Endometrial microvascular endothelial cells (primary cell): ENCODE data around the gene SBNO2. TPM values are rescaled to one million over a fixed set of nuclear protein-coding genes. Genes with fewer than 3 reads are reported as not detected.

Experiments used
- in situ Hi-C: cut with HindIII; loops from 2 replicates; pipeline ENCODE4 v1.10.0; 2017; ENCODE audit warnings: low sequenced_read_pairs, low pct_unique_long_range_greater_than_20kb; ENCODE audit errors: inconsistent ontology term
- total RNA-seq: library from RNA; depleted of rRNA; stranded (reverse); fragments of >200 nt; gene quantifications from one replicate; pipeline ENCODE4 v1.2.3, GENCODE V29; 2015; ENCODE audit errors: inconsistent ontology term

Gene SBNO2
- total RNA-seq, 1 donor from 2014 or later: 33.0 TPM

DNA sequence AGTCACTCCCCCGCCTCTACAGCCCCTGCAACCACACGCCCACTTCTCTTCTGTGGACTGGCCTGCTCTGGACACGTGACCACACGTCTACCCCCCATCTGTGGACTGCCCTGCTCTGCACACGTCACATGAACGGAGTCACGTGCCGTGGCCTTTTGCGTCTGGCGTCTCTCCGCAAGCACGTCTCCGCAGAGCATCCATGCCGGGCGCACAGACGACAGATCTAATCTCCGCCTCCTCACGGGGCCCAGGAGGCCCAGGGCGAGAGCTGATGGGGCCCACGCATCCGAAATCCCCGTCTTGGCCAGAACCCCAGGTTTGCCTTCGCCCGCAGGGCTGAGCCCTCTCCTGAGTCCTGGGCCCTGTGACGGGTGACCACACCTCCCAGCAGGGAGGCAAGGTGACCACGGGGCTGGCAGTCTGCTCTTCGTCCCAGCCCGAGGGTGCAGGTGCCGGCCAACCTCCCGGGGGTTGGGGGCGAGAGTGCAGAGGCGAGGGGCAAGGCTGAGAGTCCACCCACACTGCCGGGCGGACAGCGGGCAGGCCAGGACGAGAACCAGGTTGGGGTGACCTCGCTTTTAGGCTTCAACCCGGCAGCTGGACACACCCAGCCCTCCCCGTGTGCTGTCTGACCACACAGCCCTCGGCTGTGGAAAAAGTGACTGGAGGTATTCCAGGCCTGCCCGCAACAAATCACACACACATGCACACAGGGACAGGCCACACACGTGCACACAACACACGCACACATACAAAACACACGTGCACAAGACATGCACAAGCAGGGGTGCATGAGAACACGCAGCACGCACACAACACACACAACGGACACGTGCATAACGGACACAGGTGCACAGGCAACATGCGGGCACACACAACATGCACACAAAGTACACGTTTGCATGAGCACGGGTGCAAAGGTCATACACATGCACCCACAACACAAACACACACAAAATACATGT lies 3.9 kb downstream of the SBNO2 start:
- in situ Hi-C loops: no loop called here

DNA sequence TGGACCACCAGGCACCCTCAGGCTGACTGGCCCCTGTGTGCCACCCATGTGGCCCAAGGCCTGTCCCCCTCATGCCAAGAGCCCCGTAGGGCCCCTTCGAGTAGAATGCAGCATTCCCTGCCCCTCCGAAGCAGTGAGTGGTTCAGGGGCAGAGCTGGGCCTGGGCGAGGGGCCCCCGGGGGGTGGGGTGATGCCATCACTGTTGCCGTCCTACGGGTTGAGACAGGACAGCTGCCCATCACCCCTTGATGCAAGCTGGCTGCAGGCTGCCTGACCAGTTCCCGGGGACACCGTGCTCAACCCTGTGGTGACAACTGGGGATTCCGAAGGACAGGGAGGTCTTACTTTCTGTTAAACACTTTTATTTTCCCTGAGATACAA lies 4.7 kb downstream of the SBNO2 start:
- in situ Hi-C loops: no loop called here

DNA sequence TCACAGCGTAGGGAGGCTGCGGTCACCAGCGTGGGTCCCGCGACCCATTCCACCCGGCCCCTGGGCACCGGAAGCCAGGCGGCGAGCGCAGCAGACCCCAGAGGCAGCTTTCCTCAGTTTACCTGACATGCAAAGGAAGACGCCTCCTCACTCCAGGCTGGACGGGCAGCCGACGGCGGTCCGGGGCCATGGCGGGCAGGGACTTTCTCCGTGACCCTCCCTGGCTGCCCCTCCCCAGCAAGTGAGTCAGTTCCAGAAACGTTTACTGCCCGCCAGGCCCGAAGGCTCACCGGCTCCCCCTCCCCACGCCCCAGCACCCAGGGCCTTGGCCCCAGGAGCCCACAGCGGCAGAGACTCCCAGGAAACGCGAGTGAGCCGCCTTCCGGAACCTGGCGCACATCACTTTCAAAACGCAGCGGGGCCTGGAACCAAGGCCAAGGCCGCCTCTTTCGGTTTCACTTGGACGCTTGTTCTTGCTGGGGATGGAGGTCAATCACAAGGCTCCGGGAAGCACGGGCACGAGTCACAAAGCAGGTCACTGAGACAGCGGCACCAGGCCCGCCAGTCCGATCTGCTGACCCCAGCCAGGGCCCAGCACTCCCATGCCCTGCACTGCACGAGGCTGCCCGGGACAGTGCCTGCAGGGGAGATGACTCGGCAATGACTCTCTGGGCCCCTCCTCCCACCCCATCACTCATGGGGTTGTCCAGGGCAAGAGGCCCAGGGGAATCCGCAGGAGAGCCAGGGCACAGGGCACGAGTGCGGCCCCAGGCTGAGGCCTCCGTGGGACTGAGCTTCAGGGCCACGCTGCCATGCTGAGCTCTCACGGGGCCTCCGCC lies 5.3 kb downstream of the SBNO2 start:
- in situ Hi-C loops: no loop called here

DNA sequence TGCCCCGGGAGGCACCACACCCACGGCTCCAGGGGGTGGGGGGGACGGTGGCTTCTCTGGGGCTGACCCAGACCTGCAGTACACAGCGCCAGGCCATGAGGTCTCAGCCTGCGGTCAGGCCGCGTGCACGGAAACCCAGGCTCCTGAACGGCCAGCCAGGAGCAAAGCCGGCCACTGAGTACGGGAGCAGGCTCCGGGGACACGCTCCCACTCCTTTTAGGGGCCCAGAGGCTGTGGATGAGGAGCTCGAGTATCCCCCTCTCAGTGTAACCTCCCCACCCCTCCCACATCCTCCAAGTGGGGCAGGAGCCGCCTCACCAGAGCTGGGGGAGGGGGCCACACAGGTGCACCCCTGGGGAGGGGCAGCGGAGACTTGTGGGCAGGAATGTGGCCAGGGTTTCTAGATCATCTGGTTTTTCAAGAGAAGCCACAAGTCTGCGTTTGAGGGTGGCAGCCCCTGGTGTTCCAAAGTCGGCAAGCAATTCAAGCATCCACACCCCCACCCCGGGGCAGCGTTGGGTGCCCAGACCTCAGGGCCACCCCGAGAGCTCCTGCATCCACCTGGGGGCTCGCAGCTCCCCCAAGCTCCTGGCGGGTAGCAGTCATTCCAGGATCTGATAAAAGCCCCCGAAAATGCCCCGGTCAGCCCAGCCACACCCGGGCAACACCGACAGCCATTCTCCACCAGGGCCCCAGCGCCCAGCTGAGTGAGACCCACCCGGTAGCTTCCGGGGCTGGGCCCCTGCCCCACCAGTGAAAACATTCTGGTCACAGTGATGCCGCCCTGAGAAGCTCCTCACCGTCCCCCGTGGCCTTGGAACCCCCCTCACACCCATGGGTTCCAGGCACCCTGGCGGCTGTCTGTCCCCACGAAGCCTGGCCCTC lies 6.1 kb downstream of the SBNO2 start:
- in situ Hi-C loops: no loop called here

DNA sequence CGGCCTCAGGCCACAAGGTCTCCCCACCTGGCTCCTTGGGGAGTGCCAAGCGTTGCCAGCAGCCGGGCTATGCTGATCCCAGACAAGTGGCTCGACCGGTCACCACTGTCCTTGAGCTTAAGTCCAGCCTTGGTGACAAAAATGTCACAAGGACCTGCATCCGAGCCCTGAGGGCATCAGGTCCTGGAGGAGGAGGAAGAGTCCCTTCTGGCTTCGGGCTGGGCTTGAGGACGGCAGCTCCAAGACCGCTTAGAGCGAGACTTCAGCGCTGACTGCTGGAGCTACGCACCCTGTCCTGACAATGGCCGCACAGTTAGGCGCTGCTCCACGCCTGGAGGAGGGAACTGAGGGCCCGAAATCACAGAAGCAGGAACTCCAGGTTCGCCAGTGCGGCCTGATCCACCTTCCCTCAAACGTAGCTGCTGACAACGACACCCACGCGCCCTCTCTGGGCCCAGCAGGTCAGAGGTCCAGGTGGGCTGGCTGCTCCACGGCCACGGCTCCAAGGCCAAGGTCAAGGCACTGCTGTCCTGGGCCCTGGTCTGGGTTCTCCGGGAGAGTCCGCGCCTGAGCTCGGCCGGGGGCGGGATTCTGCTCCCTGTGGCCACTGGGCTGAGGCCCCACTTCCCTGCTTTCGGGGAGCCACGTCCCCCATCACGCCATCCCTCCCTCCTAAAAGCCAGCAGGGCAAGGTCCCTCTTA lies 7.0 kb downstream of the SBNO2 start:
- in situ Hi-C loops: no loop called here

DNA sequence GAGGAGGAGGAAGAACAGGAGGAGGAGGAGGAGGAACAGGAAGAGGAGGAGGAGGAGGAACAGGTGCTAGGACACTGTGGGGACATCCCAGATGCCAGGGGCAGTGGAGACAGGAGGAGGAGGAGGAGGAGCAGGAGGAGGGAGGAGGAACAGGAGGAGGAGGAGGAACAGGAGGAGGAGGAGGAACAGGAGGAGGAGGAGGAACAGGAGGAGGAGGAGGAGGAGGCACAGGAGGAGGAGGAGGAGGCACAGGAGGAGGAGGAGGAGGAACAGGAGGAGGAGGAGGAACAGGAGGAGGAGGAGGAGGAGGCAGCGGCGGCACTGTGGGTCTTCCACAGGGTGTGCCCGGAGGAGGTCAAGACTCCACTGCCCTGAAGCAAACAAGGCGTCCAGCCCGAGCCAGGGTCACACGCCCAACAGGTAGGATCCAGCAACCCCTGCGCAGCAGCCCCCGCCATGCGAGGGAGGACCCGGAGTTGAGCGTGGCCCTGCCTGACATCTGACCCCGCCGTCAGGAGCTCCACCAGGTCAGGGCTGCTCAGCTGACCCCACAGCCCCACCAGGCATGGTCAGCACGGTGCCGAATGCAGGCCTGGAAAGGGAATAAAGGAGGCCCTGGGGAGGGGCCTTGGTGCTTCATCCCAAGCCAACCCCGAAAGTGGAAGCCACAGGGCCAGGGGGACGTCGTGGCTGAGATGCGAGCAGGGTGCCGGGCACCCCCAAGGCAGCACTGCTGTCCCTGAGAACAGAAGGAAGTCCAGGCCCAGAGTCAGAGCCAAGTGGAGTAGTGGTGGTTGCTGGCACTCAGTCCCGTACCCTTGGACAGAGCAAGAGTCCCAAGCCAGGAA lies 9.2 kb downstream of the SBNO2 start:
- in situ Hi-C loops: no loop called here

DNA sequence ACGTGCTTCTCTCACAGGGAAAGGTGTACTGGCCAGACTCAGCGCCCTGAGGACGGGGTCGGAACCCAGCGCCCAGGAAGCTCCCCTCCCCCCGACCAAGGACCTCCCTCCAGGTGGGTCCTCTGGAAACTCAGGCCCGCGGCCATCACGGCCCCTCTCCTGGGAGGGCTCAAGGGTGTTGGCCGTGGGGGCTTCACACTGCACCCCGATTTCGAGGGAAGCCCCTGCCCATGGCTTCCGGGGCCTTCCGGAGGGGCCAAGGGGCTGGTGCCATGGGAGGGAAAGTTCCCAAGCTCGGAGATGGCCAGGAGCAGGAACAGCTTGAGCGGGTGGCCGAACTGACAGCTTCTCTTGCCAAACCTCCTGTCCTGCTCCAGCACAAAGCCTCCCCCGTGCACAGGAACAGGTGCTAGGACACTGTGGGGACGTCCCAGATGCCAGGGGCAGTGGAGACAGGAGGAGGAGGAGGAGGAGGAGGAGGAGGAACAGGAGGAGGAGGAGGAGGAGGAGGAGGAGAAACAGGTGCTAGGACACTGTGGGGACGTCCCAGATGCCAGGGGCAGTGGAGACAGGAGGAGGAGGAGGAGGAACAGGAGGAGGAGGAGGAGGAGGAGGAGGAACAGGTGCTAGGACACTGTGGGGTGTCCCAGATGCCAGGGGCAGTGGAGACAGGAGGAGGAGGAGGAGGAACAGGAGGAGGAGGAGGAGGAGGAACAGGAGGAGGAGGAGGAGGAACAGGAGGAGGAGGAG lies 10.0 kb downstream of the SBNO2 start:
- in situ Hi-C loops: no loop called here

DNA sequence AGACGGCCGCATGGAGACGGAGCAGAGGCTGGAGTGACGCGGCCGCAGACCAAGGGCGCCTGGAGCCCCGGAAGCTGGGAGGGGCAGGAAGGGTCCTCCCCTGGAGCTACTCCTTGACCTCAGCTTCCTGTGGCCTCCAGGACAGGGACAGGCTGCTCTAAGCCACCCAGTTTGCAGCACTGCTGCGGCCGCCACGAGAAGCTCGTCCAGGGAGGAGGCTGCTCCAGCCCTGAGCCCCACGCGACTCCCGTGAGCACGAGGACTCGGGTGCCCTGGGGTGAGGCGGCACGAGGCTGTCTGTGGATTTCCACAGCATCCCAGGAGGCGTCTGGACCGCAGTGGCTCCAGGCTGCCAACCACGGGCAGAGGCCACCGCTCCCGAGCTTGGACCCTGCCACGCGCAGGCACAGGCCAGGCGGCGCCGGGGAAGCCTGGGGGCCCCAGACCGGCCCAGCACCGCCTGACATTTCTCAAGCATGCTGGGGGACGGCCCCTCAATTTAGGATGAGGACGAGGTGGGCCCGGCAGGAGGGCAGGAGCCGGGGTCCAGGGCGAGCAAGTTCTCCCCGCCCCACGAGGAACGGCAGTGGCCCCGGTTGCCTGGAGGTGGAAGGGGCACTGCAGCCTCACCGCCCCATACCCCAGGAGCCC lies 10.7 kb downstream of the SBNO2 start:
- in situ Hi-C loops: no loop called here

DNA sequence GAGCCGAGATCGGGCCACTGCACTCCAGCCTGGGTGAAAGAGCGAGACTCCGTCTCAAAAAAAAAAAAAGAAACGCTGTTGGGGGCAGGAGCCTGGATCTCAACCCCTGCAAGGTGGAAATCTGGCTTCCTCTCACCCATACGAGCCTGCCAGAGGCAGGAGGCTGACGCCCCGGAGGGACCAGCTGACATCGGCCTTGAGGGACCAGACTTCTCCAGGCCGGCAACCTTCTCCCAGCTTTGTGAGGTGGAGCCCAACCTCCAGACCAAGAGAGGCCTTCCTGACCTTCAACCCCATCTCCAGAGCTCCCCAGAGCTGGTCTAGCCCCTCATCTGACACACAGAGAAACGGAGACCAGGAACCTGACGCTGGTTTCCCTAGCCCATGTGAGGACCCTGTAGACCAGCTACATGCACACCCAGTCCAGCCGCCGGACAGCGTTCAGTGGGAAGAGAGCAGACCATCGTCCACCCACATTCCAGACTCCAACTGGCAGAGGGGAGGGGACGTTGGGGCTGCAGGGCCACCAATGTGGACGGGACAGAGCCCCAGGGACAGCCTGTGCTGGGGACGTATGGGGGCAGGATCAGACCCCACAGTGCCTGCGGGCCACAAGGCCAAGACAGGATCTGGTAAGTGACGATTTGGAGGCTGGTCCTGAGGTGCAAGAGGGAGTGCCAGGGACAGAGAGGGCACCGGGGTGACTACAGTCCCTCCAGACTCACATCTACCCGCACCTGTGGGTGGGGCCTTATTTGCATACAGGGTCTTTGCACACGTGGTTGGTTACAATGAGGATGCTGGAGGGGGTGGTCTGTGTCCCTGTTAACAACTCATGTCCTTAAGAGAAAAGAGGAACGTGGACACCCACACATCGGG lies 11.4 kb downstream of the SBNO2 start:
- in situ Hi-C loops: no loop called here

DNA sequence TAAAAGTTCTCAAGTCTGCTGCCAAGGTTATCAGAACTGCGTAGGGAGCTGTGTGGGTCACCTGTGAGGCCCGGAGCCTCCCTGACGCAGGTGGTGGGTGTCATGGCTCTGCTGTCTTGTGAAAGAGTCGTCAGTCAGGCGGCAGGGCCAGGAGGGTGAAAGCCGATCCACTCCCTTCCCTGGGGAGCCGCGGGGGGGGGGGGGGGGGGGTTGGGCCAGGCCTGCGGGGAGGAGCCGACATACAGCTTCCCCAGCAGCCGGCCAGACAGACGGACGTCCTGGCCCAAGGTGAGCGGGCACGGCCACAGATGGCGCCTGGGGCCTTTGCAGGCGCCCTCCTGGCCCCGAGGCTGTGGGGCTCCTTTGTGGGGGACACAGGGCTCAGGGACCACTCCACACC lies 12.4 kb downstream of the SBNO2 start:
- in situ Hi-C loops: no loop called here

DNA sequence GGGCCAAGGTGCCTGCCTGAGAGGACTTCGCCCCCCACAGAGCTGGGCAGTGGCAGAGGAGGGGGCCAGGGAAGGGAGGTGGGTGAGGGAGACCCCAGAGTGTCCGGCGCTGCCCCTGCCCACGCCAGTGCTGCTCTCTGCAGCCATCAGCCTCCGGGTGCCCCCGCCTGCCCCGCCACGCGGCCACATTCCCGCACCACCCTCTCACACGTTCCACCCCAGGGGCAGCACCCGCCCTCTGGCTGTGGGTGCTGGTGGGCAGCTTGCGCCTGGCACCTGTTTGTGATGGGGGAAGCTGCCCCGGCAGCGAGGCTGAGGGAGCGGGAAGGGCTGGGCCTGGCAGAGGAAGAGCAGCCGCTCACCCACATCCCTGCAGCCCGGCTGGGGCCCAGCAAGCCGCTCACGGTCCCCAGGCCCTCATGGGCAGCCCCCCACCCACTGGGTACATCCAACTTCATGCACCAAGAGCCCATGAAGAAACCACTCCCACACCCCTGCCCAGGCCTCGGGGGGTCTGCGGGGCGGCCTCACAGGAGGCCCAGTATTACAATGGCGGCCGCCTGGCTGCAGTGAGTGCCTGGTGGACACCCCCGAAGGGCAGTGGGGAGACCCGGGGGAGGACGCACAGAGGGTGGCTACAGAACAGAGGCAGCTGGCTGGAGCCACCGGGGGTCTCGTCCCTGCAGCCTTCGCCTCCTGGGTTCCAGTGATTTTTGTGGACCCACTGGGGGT lies 14.0 kb downstream of the SBNO2 start:
- in situ Hi-C loops: no loop called here

DNA sequence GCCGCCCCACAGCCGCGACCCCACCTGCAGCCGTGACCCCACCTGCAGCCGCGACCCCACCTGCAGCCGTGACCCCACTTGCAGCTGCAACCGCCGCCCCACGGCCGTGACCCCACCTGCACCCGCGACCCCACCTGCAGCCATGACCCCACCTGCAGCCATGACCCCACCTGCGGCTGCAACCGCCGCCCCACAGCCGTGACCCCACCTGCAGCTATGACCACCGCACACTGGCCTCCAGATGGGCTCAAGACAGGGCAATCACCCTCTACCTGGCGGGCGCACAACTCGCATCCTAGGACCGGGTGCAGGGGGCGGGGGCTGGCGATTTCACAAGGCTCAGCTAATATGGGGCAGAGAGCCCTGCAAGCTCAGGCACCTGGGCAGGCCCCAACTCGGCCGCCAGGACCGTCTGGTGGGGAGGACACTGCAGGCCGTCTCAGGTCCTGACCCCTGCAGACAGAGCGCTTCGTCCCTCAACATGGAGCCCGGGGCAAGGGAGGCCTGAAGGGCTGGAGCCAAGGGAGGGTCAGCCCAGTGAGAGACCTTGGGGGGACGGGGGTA lies 15.1 kb downstream of the SBNO2 start:
- in situ Hi-C loops: no loop called here

DNA sequence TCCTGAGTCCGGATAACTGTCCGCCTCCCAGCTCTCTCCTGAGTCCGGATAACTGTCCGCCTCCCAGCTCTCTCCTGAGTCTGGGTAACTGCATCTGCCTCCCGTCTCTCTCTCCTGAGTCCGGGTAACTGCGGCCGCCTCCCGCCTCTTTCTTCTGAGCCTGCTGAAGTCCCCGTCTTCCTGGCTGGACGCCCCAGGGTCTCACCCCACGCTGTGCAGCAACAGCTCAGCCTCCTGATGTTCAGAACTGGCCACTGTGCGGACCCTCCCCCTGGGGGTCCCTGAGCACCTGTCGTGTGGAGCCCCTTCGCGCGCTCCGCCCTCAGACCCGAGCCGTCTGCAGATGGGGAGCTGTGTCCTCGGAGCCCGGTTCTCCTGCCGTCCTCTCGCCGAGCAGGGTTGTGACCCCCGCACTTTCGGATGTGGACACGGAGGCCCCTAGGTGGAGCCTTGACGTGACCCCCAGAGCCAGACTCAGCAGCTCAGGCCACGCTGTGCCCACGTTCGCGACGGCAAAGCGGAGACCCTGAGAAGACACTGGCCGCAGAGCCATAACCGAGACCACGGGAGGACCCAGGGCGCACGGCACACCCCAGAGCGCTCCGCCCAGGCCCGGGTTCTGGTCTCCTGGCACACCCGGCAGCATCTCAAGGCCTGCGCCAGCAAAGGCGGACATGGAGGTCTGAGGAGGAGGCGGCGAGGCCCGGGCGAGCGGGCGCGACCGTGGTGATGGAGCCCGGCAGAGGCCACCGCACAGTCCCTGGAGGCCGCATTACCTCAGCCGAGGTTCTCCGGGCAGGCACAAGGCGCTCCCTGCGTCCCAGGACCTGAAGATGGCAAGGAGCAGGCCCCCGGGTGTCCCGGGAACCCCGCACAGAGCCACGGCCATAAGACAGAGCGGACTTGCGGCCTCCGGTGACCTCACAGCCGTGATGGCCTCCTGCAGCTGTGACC lies 15.9 kb downstream of the SBNO2 start:
- in situ Hi-C loops: no loop called here
